D721Med (cell line): ENCODE data around the gene XPA.
"Not testable (repeated sequence)": the region's sequence is repeated elsewhere in the genome, so short reads cannot be mapped to it uniquely, and the experiment has no call there.

Source experiments
- DNase-seq: peaks from one replicate; pipeline ENCODE4 v3.0.0; 2011; ENCODE audit warnings: low spot score; ENCODE audit not compliant: insufficient read length
- FAIRE-seq: peaks from 2 replicates; lab custom pipeline; 2011; peaks lifted over from hg19 to GRCh38; lab: Jason Lieb, UNC
- CTCF ChIP-seq: IDR thresholded peaks from 2 replicates; pipeline ENCODE4 v1.5.1; 2012; ENCODE audit warnings: mild to moderate bottlenecking, control low read depth; ENCODE audit not compliant: insufficient read depth; ENCODE audit errors: missing control alignments

XPA gene

DNA sequence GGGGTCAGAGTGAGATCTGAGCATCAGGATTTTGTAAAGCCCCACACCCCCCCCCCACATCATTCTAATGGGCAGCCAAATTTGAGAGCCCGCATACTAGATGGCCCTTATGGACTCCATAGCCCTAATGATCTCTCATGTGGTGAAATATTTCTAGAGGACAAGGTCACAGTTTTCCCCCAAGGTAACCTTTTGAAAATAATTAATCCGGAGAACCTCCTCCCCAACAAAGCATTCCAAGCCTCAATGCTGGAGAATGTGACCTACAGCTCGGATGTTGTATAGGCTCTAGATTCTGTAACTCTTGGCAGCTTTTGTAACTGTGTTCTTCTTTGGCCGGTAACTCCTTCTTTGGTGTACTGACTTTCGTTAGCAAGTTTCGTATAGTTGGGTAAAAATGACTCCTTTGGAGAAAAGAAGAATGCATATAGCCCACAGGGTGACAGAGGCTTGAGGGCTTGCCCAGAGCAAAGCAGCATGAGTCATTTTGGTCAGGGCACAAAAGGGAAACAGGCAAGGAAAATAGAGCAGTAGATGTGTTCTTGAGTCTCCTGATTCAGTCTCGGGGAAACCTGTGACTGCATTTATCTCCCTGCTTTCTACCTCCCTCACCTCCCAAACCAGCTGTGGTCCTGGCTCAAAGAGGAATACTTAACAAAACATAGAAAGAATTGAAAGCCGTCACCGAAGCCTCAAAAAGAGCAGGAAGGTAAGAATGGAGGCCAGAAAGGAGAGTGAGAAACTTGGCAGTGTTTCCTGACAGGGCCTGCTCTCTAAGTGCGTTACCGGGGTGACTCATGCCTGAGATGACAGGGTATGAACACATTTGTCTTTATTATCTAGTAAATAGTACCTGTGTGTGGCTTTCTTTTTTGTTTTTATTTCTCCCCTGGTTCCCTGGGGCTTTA, 6.6 kb upstream of the XPA start:
- TF ChIP-seq CTCF, result no peak
- FAIRE-seq (no peak), DNase-seq (no peak)

DNA sequence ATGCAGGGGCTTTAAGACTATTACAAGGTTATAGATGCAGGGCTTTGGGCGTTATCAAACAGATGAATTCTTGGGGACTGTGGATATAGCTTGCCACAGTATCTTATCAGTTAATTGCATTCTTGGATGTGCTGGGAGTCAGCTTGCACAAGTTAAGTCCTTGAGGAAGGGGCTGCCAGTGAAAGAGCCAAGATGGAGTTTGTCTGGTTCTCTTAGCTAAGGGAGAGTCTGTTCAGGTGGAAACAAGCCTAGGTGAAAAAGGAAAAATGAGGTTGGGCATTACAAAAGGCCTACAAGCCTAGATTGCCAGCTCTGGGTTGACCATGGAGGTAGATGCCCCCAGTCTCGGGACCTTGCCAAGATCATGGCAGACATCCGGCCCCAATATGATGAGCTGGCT, 2.7 kb upstream of the XPA start:
- not testable (repeated sequence) for FAIRE-seq, DNase-seq

DNA sequence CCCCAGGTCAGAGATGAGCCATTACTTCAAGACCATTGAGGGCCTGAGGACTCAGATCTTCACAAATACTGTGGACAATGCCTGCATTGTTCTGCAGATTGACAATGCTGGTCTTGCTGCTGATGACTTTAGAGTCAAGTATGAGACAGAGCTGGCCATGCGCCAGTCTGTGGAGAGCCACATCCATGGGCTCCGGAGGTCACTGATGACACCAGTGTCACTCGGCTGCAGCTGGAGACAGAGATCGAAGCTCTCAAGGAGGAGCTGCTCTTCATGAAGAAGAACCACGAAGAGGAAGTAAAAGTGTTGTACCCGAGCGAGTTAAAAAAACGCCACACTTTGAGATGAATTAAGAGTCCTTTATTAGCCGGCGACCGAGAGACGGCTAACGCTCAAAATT, 2.1 kb upstream of the XPA start:
- DNase-seq, FAIRE-seq: not testable (repeated sequence)

- no peak for TF ChIP-seq CTCF
- FAIRE-seq, result no peak
Observed at GRCh38 chr9:97698865-97699264, 1.7 kb upstream of the XPA start.

GRCh38 chr9:97697837-97698236, 697 bp upstream of the XPA start:
- DNase-seq (no peak), FAIRE-seq (no peak)
- TF ChIP-seq CTCF, result no peak

More at GRCh38 chr9:97698865-97699264, 1.7 kb upstream of the XPA start:
- no peak for DNase-seq

- FAIRE-seq (no peak), DNase-seq (no peak)
- no peak for TF ChIP-seq CTCF
Observed at GRCh38 chr9:97695995-97696802, 941 bp downstream of the XPA start.

- TF ChIP-seq CTCF, result no peak
- DNase-seq, result no peak
- FAIRE-seq, result no peak
Observed at GRCh38 chr9:97695390-97695789, 1.8 kb downstream of the XPA start.

- no peak for DNase-seq
Observed at GRCh38 chr9:97694769-97695168, 2.4 kb downstream of the XPA start.

More at GRCh38 chr9:97694769-97695168, 2.4 kb downstream of the XPA start:
- FAIRE-seq, result no peak
- TF ChIP-seq CTCF, result no peak
